Fibroblast of lung (primary cell): Measurements from ENCODE around the gene ZDHHC4. TPM values are rescaled to one million over a fixed set of nuclear protein-coding genes. Genes with fewer than 3 reads are reported as not detected.

Experiments used
- DNase-seq, 2 donors: peaks; one replicate each; pipeline versions ENCODE4 v3.0.0 to v3.0.0-alpha.2; 2010; ENCODE audit warnings: low read depth in 2 of 2
- H2AFZ ChIP-seq: 2 replicates; pipeline ENCODE4 v1.5.1; 2012; ENCODE audit warnings: low read length, control low read depth, inconsistent platforms
- H3K27ac ChIP-seq: 2 replicates; pipeline ENCODE4 v1.5.1; 2011; ENCODE audit warnings: low read length, control low read depth; ENCODE audit not compliant: insufficient read depth
- H3K27me3 ChIP-seq: 2 replicates; pipeline ENCODE4 v1.5.1; 2011; ENCODE audit warnings: mild to moderate bottlenecking, low read length; ENCODE audit not compliant: control insufficient read depth, insufficient read depth
- H3K36me3 ChIP-seq: 2 replicates; pipeline ENCODE4 v1.5.1; 2011; ENCODE audit warnings: low read length; ENCODE audit not compliant: control insufficient read depth, insufficient read depth
- H3K4me1 ChIP-seq: 2 replicates; pipeline ENCODE4 v1.5.1; 2011; ENCODE audit warnings: low read length; ENCODE audit not compliant: control insufficient read depth, insufficient read depth; ENCODE audit errors: extremely low read depth
- H3K4me2 ChIP-seq: 2 replicates; pipeline ENCODE4 v1.5.1; 2011; ENCODE audit warnings: low read length, control low read depth; ENCODE audit not compliant: insufficient read depth; ENCODE audit errors: extremely low read depth
- H3K4me3 ChIP-seq, 4 experiments: fragments of 200-600 bp in 1 of 4; sonication (generic) in 1 of 4; replicated peaks in 1 of 4; 2 replicates each; pipeline ENCODE4 v1.5.1; 2011 to 2016; ENCODE audit warnings: low read length in 4 of 4, low read depth in 3 of 4, mild to moderate bottlenecking in 3 of 4, control low read depth in 2 of 4, inconsistent platforms in 1 of 4, mixed read lengths in 1 of 4; ENCODE audit not compliant: insufficient read depth in 1 of 4; ENCODE audit errors: control extremely low read depth in 1 of 4
- H3K79me2 ChIP-seq: 2 replicates; pipeline ENCODE4 v1.5.1; 2012; ENCODE audit warnings: mild to moderate bottlenecking, low read length, inconsistent platforms; ENCODE audit not compliant: control insufficient read depth, insufficient read depth
- H3K9ac ChIP-seq: 2 replicates; pipeline ENCODE4 v1.5.1; 2011; ENCODE audit warnings: mild to moderate bottlenecking, low read length, control low read depth; ENCODE audit not compliant: insufficient read depth
- H3K9me3 ChIP-seq: 2 replicates; pipeline ENCODE4 v1.5.1; 2012; ENCODE audit warnings: low read depth, low read length; ENCODE audit not compliant: control insufficient read depth, insufficient read depth
- H4K20me1 ChIP-seq: 2 replicates; pipeline ENCODE4 v1.5.1; 2011; ENCODE audit warnings: low read length; ENCODE audit not compliant: control insufficient read depth, insufficient read depth; ENCODE audit errors: extremely low read depth
- CTCF ChIP-seq, 2 donors: IDR thresholded peaks in 1 of 2; conservative IDR thresholded peaks in 1 of 2; 1 replicate in 1 of 2; 2 replicates in 1 of 2; pipeline ENCODE4 v1.5.1; 2011 to 2012; ENCODE audit warnings: low read length in 2 of 2, control low read depth in 1 of 2, inconsistent platforms in 1 of 2, low read depth in 1 of 2, mild to moderate bottlenecking in 1 of 2
- EZH2 ChIP-seq: IDR thresholded peaks from 2 replicates; pipeline ENCODE4 v1.5.1; 2012; ENCODE audit warnings: low read length, control low read depth, mild to moderate bottlenecking; ENCODE audit errors: missing control alignments
- polyA plus RNA-seq, 2 donors: library from polyadenylated mRNA; depleted of rRNA in 1 of 2; stranded (reverse) in 1 of 2; unstranded in 1 of 2; fragments of >200 nt; gene quantifications; 2 replicates each; pipeline ENCODE4 v1.2.1, GENCODE V29; 2011 to 2012; ENCODE audit warnings: missing spikeins in 1 of 2
- total RNA-seq: library from RNA; depleted of rRNA; stranded (reverse); fragments of >200 nt; gene quantifications from 2 replicates; pipeline ENCODE4 v1.2.1, GENCODE V29; 2014

Gene ZDHHC4
- total and polyA plus RNA-seq, 2 donors (not counting 1 experiment from before 2014, with no cell fraction given) = 65.2 to 89.5 TPM

GRCh38 chr7:6545398-6546126 lies 31.7 kb upstream of the ZDHHC4 start:
- no peaks in the 10 kb centered on the region for H3K4me1 ChIP-seq
- H2AFZ ChIP-seq = no peak overlapping the region
- H3K4me3 ChIP-seq = no peak overlapping the region
- H3K4me2 ChIP-seq = no peak overlapping the region
- no peak for TF ChIP-seq CTCF (conservative IDR thresholded peaks at IDR 0.05 in 1 of 2, IDR thresholded peaks at IDR 0.05 in 1 of 2; ENCODE audit: low read depth in 1 of 2, low read length in 2 of 2)
- TF ChIP-seq EZH2 = no peak
- no peak overlapping the region for H3K9ac ChIP-seq
- no peaks in the 10 kb centered on the region for H3K36me3 ChIP-seq
- no peaks in the 10 kb centered on the region for H4K20me1 ChIP-seq
- no peaks in the 10 kb centered on the region for H3K27me3 ChIP-seq
- DNase-seq = no peak
- no peaks in the 10 kb centered on the region for H3K9me3 ChIP-seq
- H3K27ac ChIP-seq = no peak overlapping the region
- no peaks in the 10 kb centered on the region for H3K79me2 ChIP-seq

- H3K27ac ChIP-seq = no peak overlapping the region
- TF ChIP-seq EZH2 (no peak), CTCF (conservative IDR thresholded peaks at IDR 0.05 in 1 of 2, IDR thresholded peaks at IDR 0.05 in 1 of 2; ENCODE audit: low read depth in 1 of 2, low read length in 2 of 2) (no peak)
Measured at GRCh38 chr7:6546498-6547251, 30.6 kb upstream of the ZDHHC4 start.

DNA sequence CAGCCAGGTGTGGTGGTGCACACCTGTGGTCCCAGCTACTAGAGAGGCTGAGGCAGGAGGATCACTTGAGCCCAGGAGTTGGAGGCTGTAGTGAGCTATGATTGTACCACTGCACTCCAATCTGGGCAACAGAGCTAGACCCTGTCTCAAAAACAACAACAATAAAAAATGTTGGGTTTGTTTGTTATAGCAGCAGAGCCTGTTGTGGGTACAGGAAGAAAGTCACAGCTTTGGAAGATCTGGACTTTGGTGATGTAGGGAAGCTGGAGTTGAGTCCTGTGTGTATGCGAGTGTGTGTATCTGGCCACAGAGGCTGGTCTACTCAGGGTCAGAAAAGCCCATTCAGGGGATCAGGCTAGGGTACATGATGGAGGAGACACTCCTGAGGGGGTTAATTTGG lies 29.9 kb upstream of the ZDHHC4 start:
- Histone ChIP-seq H3K79me2 (no peaks in the 10 kb centered on the region), H3K4me2 (no peak overlapping the region), H3K27ac (no peak overlapping the region), H2AFZ (no peak overlapping the region), H3K4me1 (no peaks in the 10 kb centered on the region), H3K9ac (no peak overlapping the region), H3K27me3 (no peaks in the 10 kb centered on the region), H3K9me3 (no peaks in the 10 kb centered on the region), H4K20me1 (no peaks in the 10 kb centered on the region), H3K4me3 (no peak overlapping the region), H3K36me3 (no peaks in the 10 kb centered on the region)
- no peak for TF ChIP-seq CTCF (conservative IDR thresholded peaks at IDR 0.05 in 1 of 2, IDR thresholded peaks at IDR 0.05 in 1 of 2; ENCODE audit: low read depth in 1 of 2, low read length in 2 of 2)
- TF ChIP-seq EZH2 = no peak
- no peak for DNase-seq

More at GRCh38 chr7:6546498-6547251, 30.6 kb upstream of the ZDHHC4 start:
- Histone ChIP-seq H3K27me3 (no peaks in the 10 kb centered on the region), H3K36me3 (no peaks in the 10 kb centered on the region), H3K4me2 (no peak overlapping the region), H3K4me1 (no peaks in the 10 kb centered on the region), H3K9ac (no peak overlapping the region), H2AFZ (no peak overlapping the region), H3K79me2 (no peaks in the 10 kb centered on the region), H3K4me3 (no peak overlapping the region), H4K20me1 (no peaks in the 10 kb centered on the region), H3K9me3 (no peaks in the 10 kb centered on the region)
- DNase-seq = no peak
